HG03175 (cell line): ENCODE measurements around the gene ZMYND19.
A peak's percentile ranks its signal among the peaks of the same experiment; 100 is the strongest.
"Not testable (repeated sequence)": the region's sequence is repeated elsewhere in the genome, so short reads cannot be mapped to it uniquely, and the experiment has no call there.

Experiments
- ATAC-seq: cut with Tn5 transposase; IDR thresholded peaks from one replicate; pipeline ENCODE4 v1.9.1; 2021; ENCODE audit warnings: mild to moderate bottlenecking, moderate library complexity; ENCODE audit not compliant: unreplicated experiment

Gene ZMYND19

GRCh38 chr9:137590469-137591383, at the start of gene ZMYND19:
TSS of gene ZMYND19 (minus strand) at chr9:137590512. CDS start at chr9:137590263, 249 bp downstream.
- ATAC-seq = peak; percentile 85

DNA sequence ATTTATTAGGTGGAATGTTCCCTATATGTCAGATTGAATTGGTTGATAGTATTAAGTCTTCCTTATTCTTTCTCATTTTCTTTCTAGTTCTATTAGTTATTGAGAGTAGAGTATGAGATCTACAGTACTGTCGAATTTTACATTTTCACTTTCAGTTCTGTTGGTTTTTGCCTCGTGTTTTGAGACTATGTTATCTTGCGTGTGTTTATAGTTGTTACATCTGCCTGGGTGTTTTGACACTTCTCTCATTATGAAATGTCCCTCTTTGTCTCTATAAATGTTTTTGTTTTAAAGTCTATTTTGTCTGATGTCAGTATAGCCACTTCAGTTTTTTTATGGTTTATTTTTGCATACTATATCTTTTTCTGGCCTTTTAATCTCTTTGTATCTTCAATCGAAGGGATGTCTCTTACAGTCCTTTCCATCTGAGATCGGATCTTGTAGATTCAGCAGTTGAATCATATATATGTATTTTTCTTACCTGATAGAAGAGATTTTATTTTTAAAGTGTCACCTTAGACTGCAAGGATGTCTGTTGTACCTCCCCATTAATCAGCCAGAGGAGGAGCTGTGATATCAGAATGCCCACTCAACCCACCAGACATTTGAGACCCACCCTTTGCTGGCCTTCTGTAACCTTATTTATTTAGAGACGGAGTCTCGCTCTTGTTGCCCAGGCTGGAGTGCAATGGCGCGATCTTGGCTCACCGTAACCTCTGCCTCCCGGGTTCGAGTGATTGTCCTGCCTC, 49.2 kb upstream of the ZMYND19 start:
- no peak for ATAC-seq

DNA sequence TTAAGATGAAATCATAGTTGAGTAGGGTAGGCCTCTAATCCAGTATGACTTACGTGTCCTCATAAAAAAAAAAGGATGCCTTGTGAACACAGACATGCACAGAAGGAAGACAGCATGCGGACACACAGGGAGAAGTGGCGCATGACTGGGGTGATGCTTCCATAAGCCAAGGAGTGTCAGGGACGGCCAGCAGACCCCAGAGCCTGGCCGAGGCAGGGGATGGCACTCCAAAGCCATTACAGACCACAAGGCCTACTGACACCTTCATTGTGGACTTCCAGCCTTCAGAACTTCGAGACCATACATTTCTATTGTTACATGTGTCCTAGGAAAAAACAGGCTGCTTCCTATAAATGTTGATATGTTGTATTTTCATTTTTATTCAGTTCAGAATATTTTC, 48.4 kb upstream of the ZMYND19 start:
- ATAC-seq = no peak

DNA sequence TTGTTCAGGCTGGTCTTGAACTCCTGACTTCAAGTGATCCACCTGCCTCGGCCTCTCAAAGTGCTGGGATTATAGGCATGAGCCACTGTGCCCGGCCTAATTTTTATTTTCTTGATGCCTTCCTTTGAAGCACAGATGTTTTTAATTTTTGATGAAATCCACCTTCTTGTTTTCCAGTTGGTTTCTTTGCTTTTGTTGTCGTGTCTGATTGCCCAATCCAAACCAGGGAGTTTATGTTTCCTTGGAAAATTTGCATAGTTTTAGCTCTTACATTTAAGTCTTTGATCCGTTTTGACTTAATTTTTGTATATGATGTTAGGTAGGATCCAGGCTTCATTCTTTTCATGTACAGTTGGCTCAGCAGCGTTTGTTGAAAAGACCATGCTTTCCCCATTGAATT, 43.7 kb upstream of the ZMYND19 start:
- no peak for ATAC-seq

DNA sequence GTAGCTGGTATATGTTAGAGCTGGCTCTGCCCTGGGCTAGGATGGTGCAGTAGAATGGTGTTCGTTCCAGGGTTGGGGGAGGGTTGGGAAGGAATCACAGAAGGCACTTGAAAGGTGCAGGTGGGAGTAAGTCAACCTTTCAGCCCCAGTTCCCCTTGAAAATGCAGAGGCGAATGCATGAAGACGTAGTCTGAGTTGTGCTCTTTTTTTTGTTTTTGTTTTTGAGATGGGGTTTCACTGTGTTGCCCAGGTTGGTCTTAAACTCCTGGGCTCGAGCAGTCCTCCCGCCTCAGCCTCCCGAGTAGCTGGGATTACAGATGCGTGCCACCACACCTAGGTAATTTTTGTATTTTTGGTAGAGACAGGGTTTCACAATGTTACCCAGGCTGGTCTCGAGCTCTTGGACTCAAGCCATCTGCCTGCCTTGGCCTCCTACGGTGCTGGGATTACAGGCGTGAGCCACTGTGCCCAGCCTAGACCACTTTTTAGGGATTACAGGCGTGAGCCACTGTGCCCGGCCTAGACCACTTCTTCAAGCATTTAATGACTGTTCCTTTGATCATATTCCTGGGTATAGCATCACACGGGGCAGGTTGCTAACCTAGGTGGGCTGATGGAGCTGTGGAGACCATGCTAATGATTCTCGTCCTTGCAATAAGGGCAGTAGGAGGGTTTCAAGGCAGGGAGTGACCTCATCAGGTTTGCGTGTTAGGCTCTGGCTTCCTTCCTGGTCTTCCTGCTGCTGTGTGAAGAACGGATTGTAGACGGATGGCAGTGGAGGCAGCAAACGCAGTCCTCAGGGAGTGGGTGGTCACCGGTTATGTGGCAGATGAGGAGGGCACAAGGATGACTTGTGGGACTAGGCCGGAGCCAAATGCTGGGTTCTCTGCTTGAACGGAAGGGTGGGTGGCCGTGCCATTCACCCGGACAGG, 42.2 kb upstream of the ZMYND19 start:
- ATAC-seq = no peak

- ATAC-seq = no peak
Observed at GRCh38 chr9:137631345-137632229, 41.3 kb upstream of the ZMYND19 start.

- no peak for ATAC-seq
Observed at GRCh38 chr9:137630679-137631078, 40.4 kb upstream of the ZMYND19 start.

DNA sequence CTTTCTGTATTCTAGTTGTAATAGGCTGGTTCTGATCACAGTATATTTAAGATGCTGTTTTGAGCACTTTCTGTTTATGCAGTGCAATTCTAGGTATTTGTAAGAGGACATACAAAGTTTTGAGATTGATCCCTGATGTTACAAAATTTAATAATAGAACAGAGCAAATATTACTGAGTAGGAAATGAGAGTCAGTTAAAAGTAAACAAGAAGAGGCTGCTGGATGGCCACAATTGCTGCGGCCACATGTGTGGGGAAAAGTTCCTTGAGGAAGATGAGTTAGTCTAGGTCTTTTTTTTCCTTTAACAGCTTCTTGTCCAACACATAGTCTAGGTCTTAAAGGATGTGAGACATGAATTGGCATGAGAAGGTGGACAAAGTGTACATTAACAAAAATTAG, 39.8 kb upstream of the ZMYND19 start:
- no peak for ATAC-seq

GRCh38 chr9:137627406-137627805, 37.1 kb upstream of the ZMYND19 start:
- ATAC-seq = not testable (repeated sequence)

DNA sequence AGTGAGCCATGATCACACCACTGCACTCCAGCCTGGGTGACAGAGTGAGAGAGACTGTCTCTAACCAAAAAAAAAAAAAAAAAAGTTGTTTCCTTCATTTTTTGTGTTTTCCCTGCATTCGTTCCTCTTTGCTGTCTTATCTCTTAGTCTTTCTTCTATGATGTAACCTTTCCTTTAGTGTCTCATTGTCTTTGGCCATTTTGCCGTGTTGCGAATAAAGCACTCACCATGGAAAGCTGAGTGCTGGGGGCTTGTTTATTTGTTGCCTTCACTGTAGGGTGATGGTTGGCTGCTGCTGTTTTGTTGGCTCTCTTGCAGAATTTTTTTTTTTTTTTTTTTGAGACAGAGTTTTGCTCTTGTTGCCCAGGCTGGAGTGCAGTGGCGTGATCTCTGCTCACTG, 36.2 kb upstream of the ZMYND19 start:
- ATAC-seq = no peak

- not testable (repeated sequence) for ATAC-seq
Observed at GRCh38 chr9:137622211-137622610, 31.9 kb upstream of the ZMYND19 start.

DNA sequence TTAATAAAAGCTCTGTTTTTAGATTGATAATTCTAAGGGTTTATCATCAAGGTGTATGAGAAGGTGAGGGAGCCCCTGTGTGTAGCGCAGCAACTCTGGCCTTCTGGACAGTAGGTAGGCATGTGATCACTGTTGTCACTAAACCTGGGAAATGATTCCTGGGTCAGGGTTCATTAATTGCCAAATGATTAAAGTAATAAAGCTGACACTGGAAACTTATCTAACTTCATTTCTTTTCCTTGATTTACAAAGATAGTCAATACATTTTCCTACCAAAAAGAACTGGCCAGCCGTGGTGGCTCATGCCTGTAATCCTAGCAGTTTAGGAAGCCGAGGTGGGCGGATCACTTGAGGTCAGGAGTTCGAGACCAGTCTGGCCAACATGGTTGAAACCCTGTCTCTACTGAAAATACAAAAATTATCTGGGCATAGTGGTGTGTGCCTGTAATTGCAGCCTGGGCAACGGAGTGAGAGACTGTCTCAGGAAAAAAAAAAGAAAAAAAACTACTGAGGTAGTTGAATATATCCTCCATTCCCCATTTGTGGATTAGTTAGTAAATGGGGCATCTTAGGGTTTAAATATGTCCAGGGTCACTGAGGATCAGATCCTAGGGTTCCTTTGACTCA, 30.9 kb upstream of the ZMYND19 start:
- ATAC-seq = no peak

DNA sequence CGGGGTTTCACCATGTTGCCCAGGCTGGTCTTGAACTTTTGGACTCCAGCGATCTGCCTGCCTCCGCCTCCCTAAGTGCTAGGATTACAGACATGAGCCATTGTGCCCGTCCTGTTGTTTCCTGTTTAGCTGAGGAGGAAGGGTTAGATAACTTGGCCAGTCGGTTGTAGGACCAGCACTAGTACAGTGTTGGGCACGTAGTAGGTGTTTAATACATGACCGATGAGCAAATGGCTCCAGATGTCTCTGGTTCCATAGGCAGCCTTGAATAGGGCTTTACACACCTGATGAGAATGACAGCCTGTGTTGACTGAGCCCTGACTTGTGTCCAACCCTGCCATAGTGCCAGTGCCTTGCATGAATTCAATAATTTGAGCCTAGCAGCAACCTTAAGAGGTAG, 30.3 kb upstream of the ZMYND19 start:
- no peak for ATAC-seq

DNA sequence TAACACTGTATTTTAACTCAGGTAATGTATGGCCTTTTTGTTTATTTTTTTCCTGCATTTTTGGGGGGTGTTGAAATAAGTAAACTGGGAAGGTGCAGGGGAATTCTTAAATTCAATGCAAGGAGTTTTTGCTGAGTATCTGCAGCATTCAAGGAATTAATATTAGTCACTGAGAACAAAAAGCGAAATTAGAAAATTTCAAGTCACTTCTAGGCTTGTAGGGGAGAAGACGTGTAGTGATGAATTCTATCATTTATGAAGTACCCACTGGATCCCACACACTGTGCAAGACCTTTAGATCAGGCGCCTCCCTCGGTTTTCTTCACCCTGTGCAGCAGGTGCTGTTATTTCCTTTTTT, 29.7 kb upstream of the ZMYND19 start:
- no peak for ATAC-seq

GRCh38 chr9:137619240-137620047, 29.1 kb upstream of the ZMYND19 start:
- peak; percentile 24 for ATAC-seq

DNA sequence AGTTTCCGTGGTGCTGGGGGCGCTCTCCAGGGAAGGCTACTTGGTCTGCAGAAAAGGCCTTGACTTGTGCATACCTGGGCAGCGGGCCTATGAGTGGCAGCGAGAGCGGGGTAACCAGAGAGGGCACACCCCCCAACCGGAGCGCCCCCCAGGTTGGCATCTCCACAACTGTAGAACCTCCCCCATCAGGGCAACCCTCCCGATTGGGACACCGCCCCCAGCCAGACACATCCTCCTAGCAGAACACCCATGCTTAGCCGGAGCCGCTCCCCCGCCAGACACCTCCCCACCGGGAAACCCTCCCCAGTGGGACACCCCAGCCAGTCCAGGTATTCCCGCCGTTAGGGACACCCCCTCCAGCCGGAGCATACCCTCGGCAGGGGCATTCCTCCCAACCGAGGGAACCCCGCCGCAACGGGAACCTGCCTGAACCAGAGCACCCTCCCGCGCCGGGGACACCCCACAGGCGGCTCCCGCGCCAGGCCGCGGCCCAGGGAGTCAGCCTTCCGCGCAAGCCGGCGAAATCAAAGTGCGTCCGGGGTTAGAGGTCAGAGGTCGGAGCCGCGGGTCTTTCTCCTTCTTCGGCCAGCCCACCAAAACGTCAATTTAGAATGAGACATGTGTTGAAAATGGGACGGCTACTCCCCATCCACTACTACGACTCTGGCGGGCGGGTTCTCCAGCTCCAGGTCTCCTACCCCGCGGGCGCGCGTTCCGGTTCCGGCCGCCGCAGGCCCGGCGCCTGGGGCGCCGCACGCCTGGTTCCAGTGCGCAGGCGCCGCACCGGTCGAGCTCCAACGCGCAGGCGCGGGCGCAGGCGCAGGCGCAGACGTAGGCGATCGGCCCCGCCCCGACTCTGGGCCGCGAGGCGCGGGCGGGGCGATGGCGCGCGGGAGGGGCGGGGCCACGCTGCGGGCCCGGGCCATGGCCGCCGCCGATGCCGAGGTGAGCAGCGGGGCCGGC, 28.1 kb upstream of the ZMYND19 start, which contains the start of gene EHMT1:
Gene EHMT1, plus strand, starts transcription at position 901 of the 963 bp plus-strand sequence. Its CDS starts 24 bp downstream, at position 925.
- ATAC-seq = peak; percentile 73

- no peak for ATAC-seq
Observed at GRCh38 chr9:137615387-137615871, 25.1 kb upstream of the ZMYND19 start.
